NCI-H2081 (cell line): Measurements from ENCODE around the gene GPR25.

Source experiments
- DNase-seq, 2 experiments: peaks; one replicate each; lab custom pipeline; 2025; lab: John Stamatoyannopoulos, UW

The GPR25 gene

DNA sequence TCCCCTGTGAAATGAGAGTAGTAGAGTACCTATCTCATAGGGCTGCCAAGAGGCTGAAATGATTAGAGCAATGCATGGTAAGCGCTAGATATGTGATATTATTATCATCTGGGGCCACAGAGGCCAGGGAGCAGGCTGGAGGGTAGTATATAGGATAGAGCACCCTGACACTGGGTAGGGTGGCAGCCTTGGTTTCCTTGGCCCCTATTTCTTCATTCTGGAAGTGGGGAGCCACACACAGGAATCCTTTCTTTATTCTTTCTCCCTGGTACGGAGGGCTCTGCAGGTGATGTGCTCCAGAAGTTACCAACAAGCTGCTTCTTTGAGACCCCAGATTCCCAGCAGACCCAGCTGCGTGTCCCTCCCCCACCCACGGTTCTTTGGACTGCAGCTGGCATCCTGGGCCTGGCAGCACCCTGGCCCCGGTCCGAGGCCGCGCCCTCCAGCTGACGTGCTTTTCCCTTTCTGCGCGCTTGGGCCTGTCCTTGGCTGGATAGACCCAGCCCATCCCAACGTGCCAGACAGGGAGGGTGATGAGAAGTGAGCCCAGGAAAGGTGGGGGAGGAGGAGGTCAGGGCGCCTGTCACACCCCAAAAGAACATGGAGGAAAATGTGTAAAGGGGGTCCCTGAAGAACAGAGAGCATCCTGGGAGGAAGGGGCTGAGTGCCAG, 40.1 kb downstream of the GPR25 start:
- DNase-seq, result no peak

DNA sequence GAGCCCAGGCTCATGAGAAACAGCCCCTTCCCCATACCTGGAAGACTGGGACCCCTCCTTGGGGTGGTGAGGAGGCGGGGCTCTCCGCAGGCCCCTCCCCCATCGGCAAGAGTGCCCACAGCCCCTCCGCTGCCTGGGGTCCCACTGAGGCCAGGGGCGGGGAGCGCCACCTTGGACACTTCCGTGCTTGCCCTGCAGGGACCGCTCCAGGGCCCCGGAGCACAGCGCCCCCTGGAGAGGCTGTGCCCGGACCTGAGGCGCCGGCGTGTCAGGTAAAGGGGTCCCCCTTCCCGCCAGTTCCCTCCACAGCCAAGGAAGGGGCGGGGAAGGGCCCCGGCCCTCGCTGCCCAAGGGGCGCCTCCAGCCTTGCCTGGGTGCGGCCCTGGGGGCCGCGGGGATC, 43.4 kb downstream of the GPR25 start:
- DNase-seq, result no peak

GRCh38 chr1:200916681-200917080, 43.9 kb downstream of the GPR25 start:
- no peak for DNase-seq

GRCh38 chr1:200917291-200917817, 44.6 kb downstream of the GPR25 start:
- DNase-seq, result no peak

DNA sequence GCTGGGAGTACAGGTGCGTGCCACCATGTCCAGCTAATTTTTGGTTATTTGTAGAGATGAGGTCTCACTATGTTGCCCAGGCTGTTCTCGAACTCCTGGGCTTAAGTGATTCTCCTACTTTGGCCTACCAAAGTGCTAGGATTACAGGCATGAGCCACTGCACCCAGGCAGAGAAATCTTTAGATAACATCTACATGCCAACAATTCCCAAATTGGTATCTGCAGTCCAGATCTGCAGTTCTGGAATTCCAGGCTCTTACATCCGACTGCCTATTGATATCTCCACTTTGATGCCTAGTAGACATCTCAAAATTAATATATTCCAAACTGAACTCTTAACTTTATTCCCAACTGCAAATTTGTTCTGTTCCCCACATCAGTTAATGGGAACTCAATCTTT, 45.2 kb downstream of the GPR25 start:
- DNase-seq, result no peak

DNA sequence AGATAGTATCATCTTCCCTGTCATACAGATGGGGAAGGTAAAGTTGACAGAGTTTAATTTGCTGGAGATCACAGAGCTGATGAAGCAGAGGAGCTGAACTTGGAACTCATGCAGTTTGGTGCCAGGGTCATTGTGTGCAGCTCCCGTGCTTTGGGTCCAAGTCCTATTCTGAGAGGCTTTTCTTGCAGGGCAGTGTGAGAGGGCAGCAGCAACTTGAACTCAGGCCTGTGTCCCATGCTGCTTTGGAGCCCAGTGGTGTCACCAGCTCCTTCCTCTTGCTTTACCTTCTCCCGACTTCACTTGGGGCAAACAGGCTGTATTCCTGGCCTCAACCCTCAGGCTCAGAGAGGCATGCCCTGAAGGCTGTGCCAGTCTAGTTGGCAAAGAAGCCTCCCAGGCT, 46.6 kb downstream of the GPR25 start:
- no peak for DNase-seq

DNA sequence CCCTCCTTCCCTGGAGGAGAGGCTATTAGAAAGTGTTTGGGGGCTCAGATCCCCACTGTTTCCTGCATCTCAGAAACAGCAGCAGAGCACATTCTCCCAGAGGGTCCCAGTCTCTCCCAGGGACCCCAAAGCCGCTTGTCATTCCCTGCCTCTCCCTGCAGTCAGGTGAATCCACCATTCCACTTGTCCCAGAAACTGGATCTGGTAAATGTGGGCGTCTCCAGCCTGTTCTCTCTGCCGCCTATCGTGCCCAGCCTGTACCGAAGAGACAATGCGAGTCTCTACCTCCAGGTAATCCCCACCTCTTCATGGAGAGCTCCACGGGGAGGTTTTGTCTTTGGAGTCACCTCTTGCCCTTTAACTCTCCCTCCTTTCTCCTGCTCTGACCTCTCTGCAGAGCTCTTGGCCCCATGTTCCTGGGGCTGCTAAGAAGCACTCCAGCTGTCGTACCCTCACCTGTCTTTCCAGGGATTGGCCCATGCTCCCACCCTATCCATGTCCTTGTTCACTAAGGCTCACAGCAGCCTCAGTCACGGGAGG, 48.9 kb downstream of the GPR25 start:
- DNase-seq, result no peak

DNA sequence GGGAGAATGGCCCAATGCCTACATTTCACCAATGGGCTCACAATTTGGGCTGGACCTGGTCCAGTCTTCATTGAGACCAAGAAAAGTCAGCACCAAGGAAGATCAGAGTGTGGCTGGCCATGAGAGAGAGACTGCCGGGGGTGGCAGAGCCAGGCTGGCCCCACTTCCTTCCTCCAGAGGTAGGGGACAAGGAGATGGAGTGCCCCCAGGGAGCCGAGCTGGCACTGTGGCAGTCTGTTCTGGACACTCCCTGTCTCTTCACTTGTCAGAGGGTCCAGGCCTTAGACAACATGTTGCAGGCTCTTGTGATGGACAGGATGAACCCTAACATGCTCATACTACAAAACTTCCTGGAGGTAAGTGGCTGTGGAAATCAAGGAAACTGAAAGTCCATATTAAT, 49.6 kb downstream of the GPR25 start:
- DNase-seq, result no peak

GRCh38 chr1:200923601-200924000, 50.8 kb downstream of the GPR25 start:
- no peak for DNase-seq
